GM23338 (cell line): ENCODE measurements around the gene TFF2. TPM values are rescaled to one million over a fixed set of nuclear protein-coding genes. Genes with fewer than 3 reads are reported as not detected.

Experiments
- ATAC-seq: fragments of 200-7000 bp; cut with Tn5 transposase; 3 replicates; pipeline ENCODE4 v1.9.1; 2020
- DNase-seq: peaks from one replicate; pipeline ENCODE4 v3.0.0-alpha.2; 2015; ENCODE audit warnings: low spot score
- H2AFZ ChIP-seq: fragments of 200-600 bp; sonication (generic); 2 replicates; pipeline ENCODE4 v1.8.0; 2016; ENCODE audit warnings: antibody characterized with exemption, mild to moderate bottlenecking, moderate library complexity
- H3F3A ChIP-seq: fragments of 200-600 bp; sonication (generic); replicated peaks from 2 replicates; pipeline ENCODE4 v1.8.0; 2017; ENCODE audit warnings: antibody characterized with exemption, mixed run types, low read depth
- H3K27ac ChIP-seq: fragments of 200-600 bp; sonication (generic); 2 replicates; pipeline ENCODE4 v1.6.1; 2016; ENCODE audit warnings: low read depth
- H3K27me3 ChIP-seq: fragments of 200-600 bp; sonication (generic); 2 replicates; pipeline ENCODE4 v1.8.0; 2016; ENCODE audit warnings: mild to moderate bottlenecking, mixed run types, moderate library complexity; ENCODE audit not compliant: insufficient read depth
- H3K36me3 ChIP-seq: fragments of 200-600 bp; sonication (generic); 2 replicates; pipeline ENCODE4 v1.8.0; 2016; ENCODE audit warnings: mild to moderate bottlenecking; ENCODE audit not compliant: insufficient read depth
- H3K4me1 ChIP-seq: fragments of 200-600 bp; sonication (generic); 2 replicates; pipeline ENCODE4 v1.8.0; 2016; ENCODE audit warnings: mild to moderate bottlenecking, moderate library complexity; ENCODE audit not compliant: insufficient read depth
- H3K4me2 ChIP-seq: fragments of 200-600 bp; sonication (generic); 2 replicates; pipeline ENCODE4 v1.7.1; 2017; ENCODE audit warnings: mixed run types
- H3K4me3 ChIP-seq: fragments of 200-600 bp; sonication (generic); 2 replicates; pipeline ENCODE4 v1.6.1; 2016; ENCODE audit warnings: mixed run types
- H3K79me2 ChIP-seq: fragments of 200-600 bp; sonication (generic); replicated peaks from 2 replicates; pipeline ENCODE4 v1.8.0; 2017; ENCODE audit warnings: mild to moderate bottlenecking; ENCODE audit not compliant: insufficient read depth
- H3K9me2 ChIP-seq: fragments of 200-600 bp; sonication (generic); 2 replicates; pipeline ENCODE4 v1.8.0; 2017; ENCODE audit not compliant: insufficient read depth
- H4K20me1 ChIP-seq: fragments of 200-600 bp; sonication (generic); replicated peaks from 2 replicates; pipeline ENCODE4 v1.8.0; 2017; ENCODE audit warnings: mild to moderate bottlenecking; ENCODE audit not compliant: insufficient read depth
- H3K27ac Mint-ChIP-seq: 2 replicates; pipeline ENCODE4 v1.8.0; 2020; ENCODE audit warnings: inconsistent platforms, mild to moderate bottlenecking, moderate library complexity, mixed read lengths
- H3K27me3 Mint-ChIP-seq: 3 replicates; pipeline ENCODE4 v1.8.0; 2022; ENCODE audit warnings: low read depth, mild to moderate bottlenecking, moderate library complexity, mixed read lengths, inconsistent platforms; ENCODE audit not compliant: insufficient read depth, poor library complexity
- H3K36me3 Mint-ChIP-seq: 3 replicates; pipeline ENCODE4 v1.8.0; 2021; ENCODE audit warnings: low read depth, mild to moderate bottlenecking, inconsistent platforms, moderate library complexity, mixed read lengths
- H3K4me1 Mint-ChIP-seq: 3 replicates; pipeline ENCODE4 v1.8.0; 2020; ENCODE audit warnings: mild to moderate bottlenecking, inconsistent platforms, mixed read lengths
- H3K4me3 Mint-ChIP-seq: 3 replicates; pipeline ENCODE4 v1.8.0; 2021; ENCODE audit warnings: moderate library complexity, mild to moderate bottlenecking, inconsistent platforms, mixed read lengths
- H3K9me3 Mint-ChIP-seq: 3 replicates; pipeline ENCODE4 v1.8.0; 2020; ENCODE audit warnings: moderate library complexity, mild to moderate bottlenecking, inconsistent platforms, mixed read lengths
- CREB1 ChIP-seq: fragments of 250-450 bp; sonication (Bioruptor Pico); IDR thresholded peaks from 2 replicates; pipeline ENCODE4 v1.5.0; 2020; ENCODE audit warnings: low read depth, mild to moderate bottlenecking, moderate library complexity
- CTCF ChIP-seq, 2 experiments: fragments of 200-600 bp in 1 of 2; sonication (generic) in 1 of 2; conservative IDR thresholded peaks; 2 replicates each; pipeline versions ENCODE4 v1.5.1 to v1.6.1; 2016 to 2017; ENCODE audit warnings: antibody characterized with exemption in 2 of 2, low read depth in 2 of 2, mild to moderate bottlenecking in 2 of 2, moderate library complexity in 1 of 2
- ETS1 ChIP-seq: IDR thresholded peaks from 2 replicates; pipeline ENCODE4 v1.6.1; 2016; ENCODE audit warnings: antibody characterized with exemption
- EZH2 ChIP-seq: fragments of 200-600 bp; sonication (generic); IDR thresholded peaks from one replicate; pipeline ENCODE4 v1.8.0; 2017; ENCODE audit warnings: antibody characterized with exemption, mild to moderate bottlenecking, low read depth; ENCODE audit not compliant: unreplicated experiment
- EZH2phosphoT487 ChIP-seq: fragments of 200-600 bp; sonication (generic); IDR thresholded peaks from one replicate; pipeline ENCODE4 v1.8.1; 2018; ENCODE audit warnings: antibody characterized with exemption; ENCODE audit not compliant: unreplicated experiment
- JUNB ChIP-seq: IDR thresholded peaks from one replicate; pipeline ENCODE4 v1.6.1; 2016; ENCODE audit warnings: antibody characterized with exemption; ENCODE audit not compliant: unreplicated experiment
- NANOG ChIP-seq: IDR thresholded peaks from 2 replicates; pipeline ENCODE4 v1.6.1; 2016; ENCODE audit warnings: antibody characterized with exemption, borderline replicate concordance
- POLR2AphosphoS5 ChIP-seq: IDR thresholded peaks from 2 replicates; pipeline ENCODE4 v1.6.1; 2016; ENCODE audit warnings: antibody characterized with exemption, low read depth
- REST ChIP-seq: IDR thresholded peaks from one replicate; pipeline ENCODE4 v1.6.1; 2018; ENCODE audit warnings: antibody characterized with exemption; ENCODE audit not compliant: unreplicated experiment
- STAT1 ChIP-seq: IDR thresholded peaks from one replicate; pipeline ENCODE4 v1.6.1; 2016; ENCODE audit warnings: antibody characterized with exemption; ENCODE audit not compliant: unreplicated experiment
- ZNF114 ChIP-seq: fragments of 250-450 bp; sonication (Bioruptor Pico); IDR thresholded peaks from 2 replicates; pipeline ENCODE4 v1.5.0; 2020; ENCODE audit warnings: mild to moderate bottlenecking, moderate library complexity
- ZNF331 ChIP-seq: fragments of 250-450 bp; sonication (Bioruptor Pico); IDR thresholded peaks from 2 replicates; pipeline ENCODE4 v1.5.0; 2020; ENCODE audit warnings: low read depth, mild to moderate bottlenecking, moderate library complexity
- ZNF462 ChIP-seq: fragments of 250-450 bp; sonication (Bioruptor Pico); IDR thresholded peaks from 2 replicates; pipeline ENCODE4 v1.5.0; 2020; ENCODE audit warnings: mild to moderate bottlenecking, moderate library complexity
- polyA plus RNA-seq: library from polyadenylated mRNA; unstranded; fragments of >200 nt; fragmentation: Nextera tagmentation; extraction: Ambion mirVana; gene quantifications from 2 replicates; pipeline ENCODE4 v1.2.1, GENCODE V29; 2016
- total RNA-seq: library from RNA; depleted of rRNA; stranded (reverse); fragments of >200 nt; shearing (Covaris generic); gene quantifications from 2 replicates; pipeline ENCODE4 v1.2.3, GENCODE V29; 2014

TFF2 gene
- total and polyA plus RNA-seq, 2 experiments from 2014 or later: not detected

- Mint-ChIP-seq H3K4me3 (no peak overlapping the region), H3K27ac (no peak overlapping the region)
- no peak for ATAC-seq
Observed at GRCh38 chr21:42350318-42350910, 380 bp downstream of the TFF2 start.

More at GRCh38 chr21:42350318-42350910, 380 bp downstream of the TFF2 start:
- Histone ChIP-seq H3K27ac (no peak overlapping the region), H4K20me1 (no peaks in the 10 kb centered on the region), H2AFZ (no peak overlapping the region), H3K79me2 (no peaks in the 10 kb centered on the region), H3K9me2 (0 out of 2 replicates have a peak, but pooled peaks cover 9% of the 10 kb centered on the region), H3K4me3 (no peak overlapping the region), H3K27me3 (no peaks in the 10 kb centered on the region), H3K4me1 (no peaks in the 10 kb centered on the region), H3K36me3 (no peaks in the 10 kb centered on the region), H3F3A (no peaks in the 10 kb centered on the region), H3K4me2 (no peak overlapping the region)
- H3K4me1 Mint-ChIP-seq: no peaks in the 10 kb centered on the region
- H3K36me3 Mint-ChIP-seq: no peaks in the 10 kb centered on the region; the same call in 2 of the 3 replicates
- peaks cover 13% of the 10 kb centered on the region for H3K27me3 Mint-ChIP-seq
- no peak for DNase-seq
- TF ChIP-seq EZH2 (no peak), REST (no peak), STAT1 (no peak), JUNB (no peak), NANOG (no peak), ZNF331 (CRISPR knock-in tag) (no peak), EZH2phosphoT487 (no peak), CREB1 (CRISPR knock-in tag) (no peak), ZNF114 (CRISPR knock-in tag) (no peak), ZNF462 (CRISPR knock-in tag) (no peak), CTCF (conservative IDR thresholded peaks at IDR 0.05; ENCODE audit: low read depth in 2 of 2) (no peak), POLR2AphosphoS5 (no peak), ETS1 (no peak)
- peaks cover 4% of the 10 kb centered on the region; the same call in 2 of the 3 replicates for H3K9me3 Mint-ChIP-seq
